Measurements from ENCODE around the gene SENP2.

GRCh38 chr3:185654758-185655145 is 68.7 kb downstream of the SENP2 start:
- TF ChIP-seq CTCF (IDR thresholded peaks at IDR 0.05) (no peak), REST (IDR thresholded peaks at IDR 0.05; ENCODE audit: insufficient read depth in 1 of 2, low read depth in 2 of 2, low read length in 1 of 2) (no peak), TCF7L2 (IDR thresholded peaks at IDR 0.05; ENCODE audit: low read depth, low read length) (no peak), POLR2AphosphoS5 (IDR thresholded peaks at IDR 0.05; ENCODE audit: low read depth, low read length) (no peak), SIN3A (IDR thresholded peaks at IDR 0.05; ENCODE audit: borderline replicate concordance, insufficient read depth, low read depth, low read length) (no peak)
